ENCODE data around the gene ANKRD44.
"Not testable (repeated sequence)": the region's sequence is repeated elsewhere in the genome, so short reads cannot be mapped to it uniquely, and the experiment has no call there.

Gene ANKRD44

DNA sequence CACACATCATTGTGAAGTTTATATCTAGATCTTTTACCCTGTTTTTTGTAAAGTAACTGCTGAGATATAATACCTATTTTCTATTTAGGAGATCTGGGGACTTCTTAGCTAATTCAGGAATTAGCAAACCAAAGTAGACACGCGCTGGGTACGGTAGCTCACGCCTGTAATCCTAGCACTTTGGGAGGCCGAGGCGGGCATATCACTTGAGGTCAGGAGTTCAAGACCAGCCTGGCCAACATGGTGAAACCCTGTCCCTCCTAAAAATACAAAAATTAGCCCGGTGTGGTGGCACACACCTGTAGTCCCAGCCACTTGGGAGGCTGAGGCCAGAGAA, 23.0 kb downstream of the ANKRD44 start:
- not testable (repeated sequence) for DNase-seq (ENCODE audit: low read depth, low spot score)

DNA sequence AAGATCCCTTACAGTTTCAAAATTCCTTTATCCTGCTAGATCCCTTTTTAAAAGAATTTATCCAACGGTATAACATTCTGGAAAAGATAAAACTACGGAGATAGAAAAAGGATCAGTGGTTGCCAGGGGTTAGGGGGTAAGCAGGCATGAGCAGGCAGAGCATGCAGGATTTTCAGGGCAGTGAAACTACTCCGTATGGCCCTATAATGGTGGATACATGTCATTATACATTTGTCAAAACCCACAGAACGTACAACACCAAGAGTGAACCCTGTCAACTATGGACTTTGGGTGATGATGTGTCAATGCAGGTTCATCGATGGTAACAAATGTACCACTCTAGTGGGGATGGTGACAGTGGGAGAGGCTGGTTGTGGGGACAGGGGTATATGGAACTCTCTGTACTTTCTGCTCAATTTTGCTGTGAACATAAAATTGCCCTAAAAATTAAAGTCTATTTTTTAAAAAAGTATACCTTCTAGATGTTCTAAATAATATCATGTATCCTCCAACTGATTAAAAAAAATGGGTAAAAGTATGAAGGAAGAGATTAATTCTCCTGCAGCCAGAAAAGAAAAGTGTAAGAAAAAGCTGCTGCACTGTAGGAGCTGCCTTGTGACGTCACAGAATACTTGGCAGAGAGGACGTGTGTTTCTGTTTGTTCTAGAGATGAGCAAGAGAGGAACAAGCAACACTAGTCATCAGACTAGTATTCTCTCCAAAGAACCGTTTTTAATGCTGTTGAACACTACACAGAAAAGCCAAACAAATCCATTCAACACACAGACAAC, 23.6 kb downstream of the ANKRD44 start:
- DNase-seq (ENCODE audit: low read depth, low spot score), result no peak

DNA sequence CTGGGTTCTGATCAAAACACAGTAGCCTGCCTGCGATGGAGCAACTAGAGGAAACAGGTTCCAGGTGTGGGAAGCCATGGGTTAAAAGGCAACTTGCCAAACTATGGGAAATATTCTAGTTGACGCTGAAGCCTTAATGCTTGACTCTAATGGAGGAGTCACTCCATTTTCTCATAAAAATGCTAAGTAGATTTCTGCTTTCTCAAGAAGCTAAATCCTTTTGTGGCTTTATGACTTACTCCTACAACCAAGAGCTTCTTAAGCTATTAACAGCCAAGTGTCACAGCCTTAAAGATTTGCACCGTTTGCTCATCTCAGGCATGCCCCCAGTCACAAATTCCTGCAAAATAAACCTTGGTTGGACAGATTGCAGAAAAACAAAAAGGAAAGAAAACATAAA, 25.2 kb downstream of the ANKRD44 start:
- no peak for DNase-seq (ENCODE audit: low read depth, low spot score)

DNA sequence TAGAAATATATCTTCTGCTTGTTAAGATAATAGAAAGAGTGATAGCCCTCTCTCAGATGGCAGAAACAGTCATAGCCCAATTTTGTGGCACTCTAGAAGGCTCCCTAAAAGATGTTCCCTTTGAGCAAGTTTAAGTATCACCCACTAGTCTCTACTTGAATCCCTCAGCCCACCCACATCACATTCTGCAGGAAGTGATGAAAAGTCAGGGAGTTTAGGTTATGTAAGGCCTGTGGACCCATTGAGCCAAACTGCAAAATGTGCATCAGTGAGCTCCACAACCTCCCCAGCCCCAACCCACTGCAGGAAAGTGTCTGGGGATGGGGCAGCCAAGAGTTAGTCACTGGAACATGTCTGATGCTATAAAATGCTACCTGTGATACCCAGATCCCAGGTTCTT, 25.6 kb downstream of the ANKRD44 start:
- DNase-seq (ENCODE audit: low read depth, low spot score), result no peak

DNA sequence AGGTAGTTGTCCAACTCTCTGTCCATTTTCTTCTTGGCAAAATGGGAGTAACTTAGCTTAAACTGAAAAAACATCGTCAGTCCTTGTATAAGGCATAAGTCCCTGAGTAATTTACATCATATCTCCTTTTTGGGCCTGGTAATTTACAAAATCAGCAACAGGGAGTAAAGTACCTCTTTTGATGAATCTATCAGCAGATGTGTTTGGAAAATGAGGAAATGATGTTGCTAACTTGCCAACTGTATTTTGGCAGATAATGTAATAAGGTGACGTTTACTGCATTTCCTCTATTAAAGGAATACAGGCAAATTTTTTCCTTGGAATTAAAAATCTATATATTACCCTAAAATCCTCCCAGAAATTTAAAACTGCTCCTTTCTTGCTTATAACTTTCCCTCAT, 29.2 kb downstream of the ANKRD44 start:
- DNase-seq (ENCODE audit: low read depth, low spot score), result no peak

DNA sequence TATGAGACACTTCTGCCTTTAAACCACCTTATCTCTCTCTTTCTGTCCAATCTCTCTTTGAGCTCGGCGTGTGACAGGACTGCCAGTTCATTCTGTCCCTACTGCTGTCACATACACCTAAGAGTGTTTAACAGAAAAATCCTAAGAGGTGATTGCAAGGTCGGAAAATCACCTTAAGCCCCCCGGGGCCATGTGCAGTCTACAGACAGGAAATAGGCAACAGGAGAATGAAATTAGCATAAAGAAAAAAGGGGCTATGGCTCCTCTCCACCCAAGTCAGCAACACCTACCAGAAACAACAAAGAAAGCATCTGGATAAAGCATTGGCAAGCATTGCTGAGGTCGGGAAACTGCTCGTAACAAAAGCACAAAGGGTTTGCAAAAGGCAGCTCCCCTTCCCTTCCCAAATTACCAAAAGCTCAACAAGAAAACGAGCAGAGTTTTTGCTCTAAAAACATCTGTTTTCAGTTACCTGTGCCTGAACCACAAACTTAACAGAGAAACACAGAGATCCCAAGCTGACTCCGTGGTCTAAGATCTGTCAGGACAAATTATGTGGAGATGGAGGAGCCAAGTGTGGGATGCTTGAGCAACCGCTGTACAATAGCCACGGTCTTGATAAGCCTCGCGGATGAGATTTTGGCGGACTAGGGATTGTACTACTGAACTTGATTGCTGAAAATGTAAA, 30.4 kb downstream of the ANKRD44 start:
- no peak for DNase-seq (ENCODE audit: low read depth, low spot score)

DNA sequence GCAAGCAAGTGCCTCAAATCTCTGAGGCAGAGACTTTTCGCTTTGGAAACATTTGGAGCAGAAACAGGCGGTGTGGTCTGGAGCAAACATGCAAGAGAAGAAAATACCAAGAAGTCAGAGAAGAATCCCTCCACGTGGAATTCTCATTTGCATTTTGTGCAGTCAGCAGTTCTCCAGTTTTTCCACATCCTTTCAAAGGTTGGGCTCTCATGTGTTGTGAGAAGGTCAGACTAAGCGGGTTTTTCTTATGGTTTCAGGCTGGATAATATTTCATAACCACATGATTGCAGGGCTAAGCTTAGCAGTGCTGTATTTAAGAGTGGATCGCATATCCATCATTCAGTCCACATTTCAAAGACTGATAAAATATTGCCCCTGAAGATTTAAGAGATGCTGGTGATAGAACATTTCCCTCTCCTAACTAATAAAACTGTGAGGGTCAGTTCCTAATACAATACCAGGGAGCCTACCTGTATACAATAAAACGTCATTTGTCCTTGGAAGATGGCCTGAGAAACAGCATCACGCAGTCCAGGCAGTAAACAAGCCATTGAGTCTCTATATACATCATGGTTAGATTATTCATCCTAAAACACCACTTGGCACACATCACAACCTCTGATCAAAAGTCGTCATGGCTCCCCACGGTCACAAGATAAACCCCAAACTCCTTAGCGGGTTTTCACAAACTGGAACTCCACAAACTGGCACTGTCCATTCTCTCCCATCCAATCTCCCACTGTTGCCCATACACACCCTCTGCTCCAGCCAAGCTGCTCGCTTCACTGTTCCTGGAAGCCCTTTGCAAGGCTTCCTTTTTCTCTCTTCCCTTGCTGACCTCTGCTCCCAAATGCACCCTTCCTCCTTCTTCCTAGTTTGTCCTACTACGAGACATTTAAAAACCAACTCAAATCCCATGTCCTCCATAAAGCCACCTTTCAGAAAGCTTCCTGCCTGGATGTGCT, 31.5 kb downstream of the ANKRD44 start:
- no peak for DNase-seq (ENCODE audit: low read depth, low spot score)

DNA sequence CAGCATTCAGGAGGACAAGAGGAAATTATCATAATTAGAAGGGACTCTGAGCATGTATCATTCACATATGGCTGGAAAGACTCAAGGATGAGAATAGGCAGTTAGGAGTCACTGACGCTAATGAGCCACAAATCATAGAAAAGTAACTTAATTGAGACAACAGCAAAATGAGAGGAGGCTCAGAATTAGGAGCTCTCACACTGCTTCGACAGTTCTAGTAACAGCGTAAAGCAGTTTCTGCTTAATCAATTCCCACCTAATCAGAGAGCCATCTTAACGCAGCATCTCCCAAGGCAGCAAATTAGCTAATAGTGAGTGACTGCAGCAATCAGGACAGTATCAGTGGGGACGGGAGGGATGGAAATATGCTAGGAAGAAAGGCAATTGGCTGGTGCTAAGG, 32.8 kb downstream of the ANKRD44 start:
- no peak for DNase-seq (ENCODE audit: low read depth, low spot score)

DNA sequence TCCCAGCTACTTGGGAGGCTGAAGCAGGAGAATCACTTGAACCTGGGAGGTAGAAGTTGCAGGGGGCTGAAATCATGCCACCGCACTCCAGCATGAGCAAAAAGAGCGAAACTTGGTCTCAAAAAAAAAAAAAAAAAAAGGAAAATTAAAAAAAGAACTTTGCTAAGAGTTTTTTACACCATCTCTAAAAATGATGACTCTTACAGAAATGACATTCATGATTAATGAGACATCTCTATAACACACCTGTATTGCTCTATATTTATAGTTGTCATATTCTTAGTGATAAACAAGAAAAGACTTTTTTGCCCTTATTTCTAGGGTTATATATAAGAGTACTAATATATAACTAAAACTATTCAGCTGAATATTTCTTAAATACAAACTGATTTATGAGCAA, 34.4 kb downstream of the ANKRD44 start:
- no peak for DNase-seq (ENCODE audit: low read depth, low spot score)

DNA sequence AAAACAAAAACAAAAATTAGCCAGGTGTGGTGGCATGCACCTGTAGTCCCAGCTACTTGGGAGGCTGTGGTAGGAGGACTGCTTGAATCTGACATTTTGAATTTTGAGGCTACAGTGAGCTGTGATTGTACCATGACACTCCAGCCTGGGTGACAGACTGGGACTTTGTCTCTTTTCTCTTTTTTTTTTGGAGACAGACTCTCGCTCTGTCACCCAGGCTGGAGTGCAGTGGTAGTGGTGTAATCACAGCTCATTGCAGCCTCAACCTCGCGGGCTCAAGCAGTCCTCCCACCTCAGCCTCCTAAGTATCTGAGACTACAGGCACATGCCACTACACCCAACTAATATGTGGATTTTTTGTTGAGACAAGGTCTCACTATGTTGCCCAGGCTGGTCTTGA, 35.6 kb downstream of the ANKRD44 start:
- DNase-seq (ENCODE audit: low read depth, low spot score), result no peak

DNA sequence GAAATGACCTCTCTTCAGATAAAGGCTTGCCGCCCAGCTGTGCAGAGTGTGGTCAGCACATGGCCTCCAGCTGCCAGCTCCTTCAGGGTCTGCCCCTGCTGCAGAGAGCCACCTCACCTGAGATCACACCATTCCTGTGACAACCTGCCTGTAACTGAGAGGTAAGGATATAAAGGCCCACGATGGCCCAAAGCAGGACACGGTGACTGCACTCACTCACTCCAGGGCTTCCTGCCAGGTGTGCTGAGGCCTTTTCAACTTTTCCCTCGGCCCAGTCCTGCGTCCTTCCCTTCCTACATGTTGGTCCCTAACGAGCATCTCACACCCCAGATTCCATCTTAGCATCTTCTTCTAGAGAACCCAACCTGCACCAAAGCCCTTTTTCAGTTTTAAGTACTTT, 36.2 kb downstream of the ANKRD44 start:
- no peak for DNase-seq (ENCODE audit: low read depth, low spot score)

DNA sequence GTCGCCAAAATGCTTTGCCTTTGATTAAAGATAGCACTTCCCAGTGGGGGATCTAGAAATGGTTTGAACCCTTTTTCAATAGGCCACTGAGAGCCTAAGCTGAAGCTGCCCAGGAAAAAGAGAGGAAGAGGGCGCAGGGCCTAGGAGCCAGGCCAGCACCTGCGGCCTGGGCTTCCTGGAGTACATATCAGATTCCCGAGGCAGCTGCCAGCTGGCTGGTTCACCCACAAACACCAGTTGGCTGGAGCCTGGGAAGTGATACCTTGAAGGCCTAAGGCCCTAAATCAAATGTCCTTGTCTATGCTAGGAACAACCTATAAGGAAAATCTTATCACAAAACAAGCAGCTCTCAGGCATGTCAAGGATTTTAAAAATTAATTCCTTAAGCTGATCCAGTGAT, 37.1 kb downstream of the ANKRD44 start:
- no peak for DNase-seq (ENCODE audit: low read depth, low spot score)

DNA sequence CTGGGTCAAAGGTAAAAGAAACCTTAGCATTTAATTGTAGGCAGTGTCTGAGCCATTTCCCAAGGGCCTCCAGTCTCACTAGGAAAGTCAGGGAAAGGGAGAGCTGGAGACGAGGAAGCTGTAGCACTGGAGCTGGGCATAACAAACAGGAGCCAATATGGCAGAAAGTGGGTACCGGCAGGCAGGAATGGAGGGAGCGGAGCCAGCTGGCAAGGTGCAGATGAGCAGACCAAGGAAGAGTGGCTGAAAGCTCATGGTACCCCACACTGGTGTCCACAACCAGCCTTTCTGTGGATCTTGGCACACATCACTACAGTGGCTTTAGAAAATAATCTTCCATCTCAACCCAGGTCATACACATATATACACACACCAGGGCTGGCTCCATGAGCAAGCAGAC, 40.0 kb downstream of the ANKRD44 start:
- DNase-seq (ENCODE audit: low read depth, low spot score), result no peak

DNA sequence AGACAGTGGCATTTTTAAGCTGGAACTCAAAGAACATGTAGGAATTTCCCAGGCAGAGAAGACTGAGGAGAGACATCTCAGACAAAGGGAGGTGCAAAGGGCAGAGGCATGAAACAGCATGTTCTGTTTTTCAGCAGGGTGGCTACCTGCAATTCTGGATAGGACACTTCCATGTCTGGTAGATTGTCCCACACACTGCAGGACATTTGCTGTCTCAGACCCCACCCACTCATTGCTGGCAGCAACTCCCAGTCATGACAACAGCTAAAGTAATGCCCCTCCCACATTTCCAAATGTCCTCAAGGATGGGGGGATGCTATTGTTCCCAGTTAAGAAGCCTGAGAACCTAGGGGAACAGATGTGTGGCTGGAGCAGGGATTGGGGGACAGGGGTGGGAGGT, 40.8 kb downstream of the ANKRD44 start:
- DNase-seq (ENCODE audit: low read depth, low spot score), result no peak

DNA sequence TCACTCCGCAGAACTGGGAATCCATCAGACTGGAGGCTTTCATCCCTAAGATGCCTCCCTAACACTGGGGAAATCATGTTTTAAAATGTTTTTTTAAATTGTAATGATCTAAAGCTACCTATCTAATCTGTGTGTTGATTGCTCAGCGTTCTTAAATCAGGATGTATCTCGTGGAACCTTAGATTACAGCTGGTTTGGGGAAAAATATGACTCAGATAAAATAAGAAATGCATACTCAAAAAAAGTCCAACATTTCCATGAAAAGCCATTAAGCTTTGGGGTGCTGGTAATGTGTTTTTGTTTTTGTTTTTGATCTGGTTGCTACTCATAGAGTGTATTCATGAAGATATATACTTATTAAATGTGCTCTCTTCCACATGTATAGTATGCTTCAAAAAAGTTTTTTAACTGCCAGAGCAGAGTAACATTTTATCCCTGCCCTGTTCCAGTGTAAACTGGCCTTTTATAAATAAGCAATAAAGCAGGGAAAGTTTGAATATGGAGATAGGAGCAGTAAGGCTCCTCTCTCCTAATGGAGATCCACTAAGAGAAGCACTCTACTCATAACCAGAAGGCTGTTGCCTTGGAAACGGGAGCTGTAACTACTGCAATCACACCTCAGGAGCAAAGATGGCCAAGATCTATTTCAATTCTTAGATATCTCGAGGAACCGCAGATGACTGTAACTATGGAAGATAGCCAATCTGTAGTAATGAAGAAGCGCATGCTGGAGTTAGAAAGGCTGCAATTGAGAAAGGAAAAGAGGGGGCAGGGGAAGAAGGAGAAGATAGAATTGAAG, 41.6 kb downstream of the ANKRD44 start:
- no peak for DNase-seq (ENCODE audit: low read depth, low spot score)

DNA sequence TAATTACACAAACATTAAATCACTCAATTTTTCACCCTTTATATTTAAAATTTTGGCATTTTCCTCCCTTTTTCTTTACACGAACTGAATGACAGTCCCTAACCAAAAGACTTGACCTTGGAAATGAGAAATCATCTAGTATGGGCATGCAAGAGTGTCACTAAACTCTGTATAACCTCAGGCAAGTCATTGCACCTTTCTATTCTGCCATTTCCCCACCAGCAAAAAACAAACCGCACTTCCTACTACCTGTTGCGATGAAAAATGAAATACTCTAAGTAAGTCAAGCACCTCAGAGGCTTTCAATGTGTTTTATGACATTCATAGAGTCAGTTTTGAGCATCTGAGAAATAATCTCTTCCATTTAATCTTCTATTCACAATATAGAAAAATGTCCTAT, 44.1 kb downstream of the ANKRD44 start:
- no peak for DNase-seq (ENCODE audit: low read depth, low spot score)

DNA sequence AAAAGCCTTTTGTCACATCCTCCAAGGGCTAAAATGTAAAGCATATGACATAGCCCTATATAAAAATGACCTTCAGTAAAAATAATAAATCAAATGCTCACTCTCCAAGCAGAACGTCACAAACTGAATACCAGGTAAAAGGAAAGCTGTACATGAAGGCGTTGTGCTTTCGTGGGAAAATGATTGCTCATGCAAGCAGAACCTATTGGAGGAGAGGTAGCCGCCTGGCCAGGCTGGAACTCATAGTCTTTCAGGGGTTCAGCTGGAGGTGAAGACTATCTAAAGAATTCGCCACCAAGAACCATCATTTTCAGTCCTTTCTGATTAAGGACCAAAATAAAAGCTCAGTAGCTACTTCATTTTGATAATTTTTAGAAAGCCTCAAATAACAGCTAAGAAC, 44.7 kb downstream of the ANKRD44 start:
- no peak for DNase-seq (ENCODE audit: low read depth, low spot score)

DNA sequence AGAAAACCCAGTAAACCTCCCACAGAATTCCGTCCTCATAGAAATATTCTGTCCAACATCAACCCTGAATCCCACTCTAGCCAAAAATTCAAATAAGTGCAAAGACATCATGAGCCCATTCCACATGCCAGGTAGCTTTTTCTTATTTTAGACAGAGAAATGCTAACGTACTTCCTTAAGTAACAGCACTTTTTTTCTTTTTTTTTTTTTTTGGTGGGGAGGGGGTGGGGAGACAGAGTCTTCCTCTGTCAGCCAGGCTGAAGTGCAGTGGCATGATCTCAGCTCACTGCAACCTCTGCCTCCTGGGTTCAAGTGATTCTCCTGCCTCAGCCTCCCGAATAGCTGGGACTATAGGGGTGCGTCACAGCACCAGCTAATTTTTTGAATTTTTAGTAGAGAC, 45.5 kb downstream of the ANKRD44 start:
- no peak for DNase-seq (ENCODE audit: low read depth, low spot score)

DNA sequence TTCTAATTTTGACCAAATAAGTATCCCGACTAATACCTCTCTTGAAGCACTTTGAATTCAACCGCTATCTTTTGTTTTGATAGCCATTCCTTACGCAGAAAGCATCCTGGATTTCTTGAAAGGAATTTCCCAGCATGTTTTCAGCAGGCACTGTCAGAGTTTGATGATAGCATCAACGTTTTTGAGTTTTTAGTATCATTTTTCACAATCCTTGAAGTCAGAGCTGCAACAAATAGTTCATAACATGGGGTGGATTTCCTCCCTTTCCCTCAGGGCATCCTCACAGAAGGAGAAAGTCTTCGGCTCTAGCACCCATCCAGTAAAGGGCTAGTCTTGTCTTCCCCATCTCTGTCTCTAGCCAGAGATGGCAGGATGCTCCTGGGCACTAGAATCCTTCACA, 46.2 kb downstream of the ANKRD44 start:
- DNase-seq (ENCODE audit: low read depth, low spot score), result no peak

DNA sequence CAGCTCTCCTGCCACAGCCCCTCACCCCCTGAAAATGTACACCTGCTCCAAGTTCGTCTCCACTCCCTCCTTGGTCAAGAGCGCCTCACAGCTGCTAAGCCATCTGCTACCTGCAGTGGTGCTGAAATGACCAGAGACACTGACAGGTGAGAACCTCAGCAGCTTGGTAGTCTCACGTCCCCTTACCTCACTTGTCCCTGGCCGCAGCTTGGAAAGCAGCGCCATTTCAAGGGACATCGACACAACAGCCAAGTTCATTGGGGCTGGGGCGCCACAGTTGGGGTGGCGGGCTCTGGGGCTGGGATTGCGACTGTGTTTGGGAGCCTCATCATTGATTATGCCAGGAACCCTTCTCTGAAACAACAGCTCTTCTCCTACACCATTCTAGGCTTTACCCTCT, 47.5 kb downstream of the ANKRD44 start:
- no peak for DNase-seq (ENCODE audit: low read depth, low spot score)

DNA sequence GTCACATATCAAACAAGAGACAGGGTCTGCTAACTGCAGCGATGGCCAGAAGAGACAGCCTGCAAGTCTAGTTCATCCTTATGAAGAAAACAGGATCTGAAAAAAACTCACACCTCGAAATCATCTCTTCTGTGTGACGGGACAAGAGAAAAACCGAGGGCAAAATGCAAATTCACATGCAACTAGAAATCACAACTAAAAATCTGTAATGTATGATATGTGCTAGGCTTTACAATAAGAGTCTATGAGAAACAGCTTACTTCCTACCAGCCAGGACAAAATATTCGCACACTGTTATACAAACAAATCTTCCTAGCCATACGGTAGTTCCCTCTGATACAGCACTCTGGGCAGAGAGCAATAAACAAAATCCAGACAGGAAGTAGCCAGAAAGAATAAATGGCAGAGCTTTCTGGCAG, 48.8 kb downstream of the ANKRD44 start:
- DNase-seq (ENCODE audit: low read depth, low spot score), result no peak

All from activated CD4-positive, CD25-positive, alpha-beta regulatory T cell treated with anti-CD3 and anti-CD28 coated beads, Interleukin-2, amount 50 U/mL, for 16 hours (primary cell).